HG02981 (cell line): ENCODE measurements around the gene DSCAML1.

ENCODE experiments used
- ATAC-seq: cut with Tn5 transposase; IDR thresholded peaks from one replicate; pipeline ENCODE4 v1.9.1; 2021; ENCODE audit warnings: mild to moderate bottlenecking, moderate library complexity; ENCODE audit not compliant: unreplicated experiment

The DSCAML1 gene

GRCh38 chr11:117701781-117702180, 95.2 kb downstream of the DSCAML1 start:
- no peak for ATAC-seq

GRCh38 chr11:117700551-117700950, 96.5 kb downstream of the DSCAML1 start:
- no peak for ATAC-seq

GRCh38 chr11:117697319-117697718, 99.7 kb downstream of the DSCAML1 start:
- no peak for ATAC-seq

GRCh38 chr11:117696540-117696939, 100.5 kb downstream of the DSCAML1 start:
- no peak for ATAC-seq

GRCh38 chr11:117693344-117693743, 103.7 kb downstream of the DSCAML1 start:
- no peak for ATAC-seq

GRCh38 chr11:117691516-117691915, 105.5 kb downstream of the DSCAML1 start:
- ATAC-seq = no peak

- ATAC-seq = no peak
Observed at GRCh38 chr11:117691218-117691514, 105.8 kb downstream of the DSCAML1 start.

GRCh38 chr11:117690484-117691217, 106.4 kb downstream of the DSCAML1 start:
- ATAC-seq = no peak

- ATAC-seq = no peak
Observed at GRCh38 chr11:117688255-117688797, 108.7 kb downstream of the DSCAML1 start.

- no peak for ATAC-seq
Observed at GRCh38 chr11:117687776-117688175, 109.2 kb downstream of the DSCAML1 start.

GRCh38 chr11:117686711-117687110, 110.3 kb downstream of the DSCAML1 start:
- no peak for ATAC-seq

- ATAC-seq = no peak
Observed at GRCh38 chr11:117685566-117685965, 111.5 kb downstream of the DSCAML1 start.

- ATAC-seq = no peak
Observed at GRCh38 chr11:117684731-117685130, 112.3 kb downstream of the DSCAML1 start.

- no peak for ATAC-seq
Observed at GRCh38 chr11:117684111-117684510, 112.9 kb downstream of the DSCAML1 start.

GRCh38 chr11:117681438-117681837, 115.6 kb downstream of the DSCAML1 start:
- no peak for ATAC-seq

GRCh38 chr11:117679461-117679860, 117.6 kb downstream of the DSCAML1 start:
- ATAC-seq = no peak

- ATAC-seq = no peak
Observed at GRCh38 chr11:117678658-117679406, 118.2 kb downstream of the DSCAML1 start.

- no peak for ATAC-seq
Observed at GRCh38 chr11:117677729-117678310, 119.2 kb downstream of the DSCAML1 start.

GRCh38 chr11:117676501-117676900, 120.5 kb downstream of the DSCAML1 start:
- no peak for ATAC-seq

GRCh38 chr11:117673602-117674001, 123.4 kb downstream of the DSCAML1 start:
- ATAC-seq = no peak

- no peak for ATAC-seq
Observed at GRCh38 chr11:117671370-117671769, 125.6 kb downstream of the DSCAML1 start.

- no peak for ATAC-seq
Observed at GRCh38 chr11:117670924-117671323, 126.1 kb downstream of the DSCAML1 start.
